Ovary (tissue), 9 donors: ENCODE results near the gene EPB41L1. TPM values are rescaled to one million over a fixed set of nuclear protein-coding genes. Genes with fewer than 3 reads are reported as not detected.

ENCODE experiments used
- DNase-seq, 5 donors: peaks; one replicate each; pipeline ENCODE4 v3.0.0-alpha.2; 2019 to 2020
- H3K27ac ChIP-seq, 2 donors: fragments of 200-600 bp; one replicate each; pipeline versions ENCODE4 v1.5.1 to v1.8.0; 2019 to 2022
- H3K27me3 ChIP-seq: fragments of 200-600 bp; one replicate; pipeline ENCODE4 v1.8.0; 2022
- H3K36me3 ChIP-seq: fragments of 200-600 bp; sonication (generic); one replicate; pipeline ENCODE4 v1.5.1; 2019
- H3K4me1 ChIP-seq: one replicate; pipeline ENCODE4 v1.8.1; 2013; ENCODE audit warnings: mild to moderate bottlenecking, moderate library complexity; ENCODE audit not compliant: insufficient read depth
- H3K4me3 ChIP-seq: fragments of 200-600 bp; sonication (generic); one replicate; pipeline ENCODE4 v1.5.1; 2017
- H3K9me3 ChIP-seq, 2 donors: fragments of 200-600 bp in 1 of 2; sonication (generic) in 1 of 2; one replicate each; pipeline versions ENCODE4 v1.5.1 to v1.8.1; 2013 to 2019; ENCODE audit warnings: mild to moderate bottlenecking in 1 of 2, moderate library complexity in 1 of 2
- CTCF ChIP-seq, 3 donors: fragments of 450-650 bp in 2 of 3; fragments of 200-600 bp in 1 of 3; IDR thresholded peaks; one replicate each; pipeline versions ENCODE4 v1.5.1 to v1.8.0; 2016 to 2022; ENCODE audit warnings: antibody characterized with exemption in 3 of 3, mild to moderate bottlenecking in 1 of 3
- EP300 ChIP-seq: sonication (generic); formaldehyde crosslinking; IDR thresholded peaks from one replicate; pipeline ENCODE4 v1.6.1; 2017; ENCODE audit warnings: antibody characterized with exemption
- POLR2A ChIP-seq: fragments of 450-650 bp; IDR thresholded peaks from one replicate; pipeline ENCODE4 v1.6.1; 2017; ENCODE audit warnings: antibody characterized with exemption, mild to moderate bottlenecking, moderate library complexity
- WGBS, 3 donors: extraction: QIAGEN DNeasy Blood & Tissue Kit in 1 of 3; methylation state at CpG; one replicate each; pipeline versions ENCODE4 v1.1.5 to v1.1.7; 2013 to 2017; 5-methylcytosine and 5-hydroxymethylcytosine counted together
- intact Hi-C, 4 donors: fragments of 100-400 bp; cut with DNase I; formaldehyde crosslinking; loops; one replicate each; pipeline versions ENCODE4 v1.11.0 to v1.15.1; 2022 to 2023
- polyA plus RNA-seq, 2 donors: library from polyadenylated mRNA; stranded (reverse); fragments of 200-250 nt in 1 of 2; fragments of 350-450 nt in 1 of 2; fragmentation: Illumina TruSeq in 1 of 2; extraction: RNeasy Lipid Tissue Mini Kit (QIAGEN cat#74804) in 1 of 2; gene quantifications; one replicate each; pipeline ENCODE4 v1.2.3, GENCODE V29; 2013 to 2014
- total RNA-seq, 7 donors: library from RNA; depleted of rRNA in 2 of 7; stranded (reverse); fragments of >200 nt in 2 of 7; fragmentation: NEBNext Ultra II Directional in 3 of 7; extraction: Animal tissue kit (Norgen Biotek cat#: 25700) in 3 of 7; gene quantifications; one replicate each; pipeline versions ENCODE4 v1.1.0 to v1.2.4, GENCODE V29; 2016 to 2023
- donor health status: DM: no; HTN: no; CAD: no; lungs with moderate emphysema.
- donor health status: DM: no; HTN: no; CAD: no.
- donor health status: Bipolar disorder and iron deficiency.
- donor health status: DM: yes; HTN: yes; CAD: no.
- donor health status: DM: no; HTN: no; CAD: no.
- donor health status: DM: yes; HTN: yes; CAD: no.

The EPB41L1 gene
- total and polyA plus RNA-seq, 9 donors = 23.4 to 207 (median 63.2) TPM

- TF ChIP-seq CTCF (IDR thresholded peaks at IDR 0.05) (no peak), EP300 (no peak), POLR2A (no peak)
- Histone ChIP-seq H3K4me1 (no peaks in the 10 kb centered on the region), H3K4me3 (no peak overlapping the region), H3K36me3 (no peaks in the 10 kb centered on the region), H3K9me3 (no peaks in the 10 kb centered on the region), H3K27me3 (no peaks in the 10 kb centered on the region), H3K27ac (no peak overlapping the region)
- intact Hi-C loops = no loop called here
- WGBS, 3 donors = 57 to 71% (median 67%) methylated on average over 23 to 24 of the region's 24 CpGs
- no peak for DNase-seq
These were observed 113.3 kb downstream of the EPB41L1 start for GRCh38 chr20:36267605-36268381.

DNA sequence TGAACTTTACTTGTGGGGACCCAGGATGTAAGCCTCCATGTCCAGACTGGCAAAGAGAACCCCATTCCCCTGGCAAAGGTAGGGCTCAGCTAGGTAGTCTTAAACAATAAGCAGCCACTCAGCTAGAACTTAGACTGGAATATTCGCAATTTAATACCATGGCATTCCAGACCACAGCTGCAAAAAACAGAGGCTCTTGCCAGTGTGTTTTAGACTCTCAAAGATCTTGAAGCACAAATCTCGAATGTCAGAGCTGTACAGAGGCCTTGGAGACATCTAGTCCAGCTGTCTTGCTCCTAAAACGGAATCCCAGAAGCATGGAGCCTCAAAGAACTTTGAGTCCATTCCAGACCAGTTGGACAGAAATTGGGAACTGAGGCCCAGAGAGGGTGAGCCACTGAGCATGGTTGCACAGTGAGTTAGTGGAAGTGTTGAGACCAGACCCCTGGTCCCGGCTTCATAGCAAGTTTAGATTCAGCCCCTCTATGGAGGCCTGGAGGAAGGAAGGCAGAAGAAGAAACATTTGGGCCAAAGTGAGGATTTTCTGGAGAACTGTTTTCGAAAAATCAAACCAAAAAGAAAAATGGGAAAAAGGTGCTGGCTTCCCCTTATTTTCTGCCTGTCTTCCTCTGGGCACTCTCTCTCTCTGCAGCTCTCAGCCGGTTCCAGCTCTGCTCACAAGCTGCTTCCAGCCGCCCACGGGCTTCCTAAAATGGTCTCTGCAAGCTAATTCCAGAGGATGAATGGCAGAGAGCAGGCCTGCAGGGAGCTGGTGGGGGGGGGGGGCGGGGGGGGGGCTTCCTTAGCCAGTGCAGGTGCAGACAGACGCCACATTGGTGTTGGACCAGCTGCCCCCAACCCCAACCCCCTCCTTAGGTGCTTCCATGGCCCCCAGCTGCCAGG, 114.2 kb downstream of the EPB41L1 start:
- no peak overlapping the region for H3K4me3 ChIP-seq
- no peak for DNase-seq
- TF ChIP-seq CTCF (IDR thresholded peaks at IDR 0.05) = no peak
- no peak for TF ChIP-seq EP300
- TF ChIP-seq POLR2A = no peak
- H3K4me1 ChIP-seq = no peaks in the 10 kb centered on the region
- intact Hi-C loops = no loop called here
- H3K36me3 ChIP-seq = no peaks in the 10 kb centered on the region
- H3K27me3 ChIP-seq = no peaks in the 10 kb centered on the region
- H3K9me3 ChIP-seq = no peaks in the 10 kb centered on the region
- 49 to 55% (median 50%) methylated on average over 10 of the region's 10 CpGs for WGBS, 3 donors
- H3K27ac ChIP-seq = no peak overlapping the region

GRCh38 chr20:36269507-36269906, 115.0 kb downstream of the EPB41L1 start:
- Histone ChIP-seq H3K4me3 (no peak overlapping the region), H3K4me1 (no peaks in the 10 kb centered on the region), H3K36me3 (no peaks in the 10 kb centered on the region), H3K27ac (no peak overlapping the region), H3K9me3 (no peaks in the 10 kb centered on the region), H3K27me3 (no peaks in the 10 kb centered on the region)
- intact Hi-C loops = no loop called here
- TF ChIP-seq CTCF (IDR thresholded peaks at IDR 0.05) (no peak), POLR2A (no peak), EP300 (no peak)
- 75 to 80% (median 79%) methylated on average over 2 of the region's 2 CpGs for WGBS, 3 donors
- no peak for DNase-seq

GRCh38 chr20:36270744-36271638, 116.5 kb downstream of the EPB41L1 start:
- WGBS, 3 donors = 70 to 78% (median 71%) methylated on average over 20 of the region's 20 CpGs

More at GRCh38 chr20:36270744-36271638, 116.5 kb downstream of the EPB41L1 start:
- Histone ChIP-seq H3K4me1 (no peaks in the 10 kb centered on the region), H3K27me3 (no peaks in the 10 kb centered on the region), H3K9me3 (no peaks in the 10 kb centered on the region), H3K4me3 (no peak overlapping the region), H3K27ac (no peak overlapping the region), H3K36me3 (no peaks in the 10 kb centered on the region)
- TF ChIP-seq EP300 = no peak
- TF ChIP-seq CTCF (IDR thresholded peaks at IDR 0.05) = no peak
- TF ChIP-seq POLR2A = no peak
- intact Hi-C loops = no loop called here
- no peak for DNase-seq
